HepG2 (cell line): ENCODE data around the gene PLD6. TPM values are rescaled to one million over a fixed set of nuclear protein-coding genes. Genes with fewer than 3 reads are reported as not detected.

Source experiments
- ATAC-seq: fragments of 200-7000 bp; cut with Tn5 transposase; 3 replicates; pipeline ENCODE4 v1.9.1; 2020; ENCODE audit warnings: mild to moderate bottlenecking, moderate library complexity
- BruUV-seq: library from RNA; stranded (reverse); fragments of 400-500 nt; replicated peaks from 2 replicates; lab custom pipeline; 2021; lab: Mats Ljungman, UMichigan
- CTCF ChIA-PET: fragments of 300-600 bp; formaldehyde crosslinking; extraction: SDS; loops from one replicate; lab custom pipeline; 2021; ENCODE audit warnings: low total read pairs, inconsistent platforms, low intra/inter-chr PET ratio; lab: Yijun Ruan, JAX
- POLR2A ChIA-PET: fragments of 350-600 bp; sonication (Branson Sonifier 250); formaldehyde crosslinking; loops from one replicate; lab custom pipeline; 2020; ENCODE audit warnings: antibody characterized with exemption, inconsistent platforms; lab: Yijun Ruan, JAX
- DNase-seq: peaks from one replicate; pipeline ENCODE4 v3.0.0-alpha.2; 2015; ENCODE audit warnings: low spot score
- FAIRE-seq: peaks from 3 replicates; lab custom pipeline; 2011; peaks lifted over from hg19 to GRCh38; lab: Jason Lieb, UNC
- H2AFZ ChIP-seq: one replicate; pipeline ENCODE4 v1.6.1; 2011; ENCODE audit warnings: low read length, inconsistent platforms
- H3K27ac ChIP-seq: fragments of 300-600 bp; 3 replicates; pipeline ENCODE4 v1.8.0; 2011; ENCODE audit warnings: mixed run types, mild to moderate bottlenecking, mixed read lengths, low read length, inconsistent platforms; ENCODE audit not compliant: insufficient read depth; ENCODE audit errors: extremely low read length
- H3K27me3 ChIP-seq, 2 experiments: fragments of 200-600 bp in 1 of 2; 2 replicates in 1 of 2; 3 replicates in 1 of 2; pipeline versions ENCODE4 v1.6.0 to v1.8.0; 2011; ENCODE audit warnings: low read length in 2 of 2, mild to moderate bottlenecking in 2 of 2, moderate library complexity in 2 of 2, inconsistent platforms in 1 of 2; ENCODE audit not compliant: insufficient read depth in 2 of 2, control insufficient read depth in 1 of 2
- H3K36me3 ChIP-seq, 2 experiments: fragments of 200-600 bp in 1 of 2; replicated peaks in 1 of 2; 2 replicates in 1 of 2; 3 replicates in 1 of 2; pipeline versions ENCODE4 v1.5.1 to v1.8.0; 2011; ENCODE audit warnings: low read length in 2 of 2, inconsistent platforms in 1 of 2; ENCODE audit not compliant: insufficient read depth in 2 of 2, control insufficient read depth in 1 of 2
- H3K4me1 ChIP-seq: 2 replicates; pipeline ENCODE4 v1.5.1; 2012; ENCODE audit warnings: low read length, inconsistent platforms; ENCODE audit not compliant: insufficient read depth
- H3K4me2 ChIP-seq: 2 replicates; pipeline ENCODE4 v1.6.0; 2011; ENCODE audit warnings: low read depth, low read length, inconsistent platforms
- H3K4me3 ChIP-seq, 3 experiments: fragments of 200-600 bp in 1 of 3; sonication (generic), shearing (Covaris generic) in 1 of 3; replicated peaks in 1 of 3; 2 replicates each; pipeline ENCODE4 v1.5.1; 2011 to 2016; ENCODE audit warnings: low read length in 3 of 3, inconsistent platforms in 2 of 3, low read depth in 2 of 3, mild to moderate bottlenecking in 2 of 3, control low read depth in 1 of 3, mixed read lengths in 1 of 3; ENCODE audit not compliant: insufficient read depth in 1 of 3
- H3K79me2 ChIP-seq: one replicate; pipeline ENCODE4 v1.6.1; 2011; ENCODE audit warnings: low read length, inconsistent platforms; ENCODE audit not compliant: insufficient read depth
- H3K9ac ChIP-seq: 2 replicates; pipeline ENCODE4 v1.6.0; 2011; ENCODE audit warnings: mild to moderate bottlenecking, low read depth, low read length, inconsistent platforms; ENCODE audit not compliant: insufficient read depth
- H3K9me3 ChIP-seq: 2 replicates; pipeline ENCODE4 v1.5.1; 2012; ENCODE audit warnings: mild to moderate bottlenecking, low read length
- H4K20me1 ChIP-seq: 2 replicates; pipeline ENCODE4 v1.6.0; 2011; ENCODE audit warnings: inconsistent platforms, mild to moderate bottlenecking, low read length, moderate library complexity; ENCODE audit not compliant: insufficient read depth
- AGO2 ChIP-seq: fragments of 200-400 bp; formaldehyde crosslinking; optimal IDR thresholded peaks from 2 replicates; pipeline ENCODE3; 2017; ENCODE audit warnings: mild to moderate bottlenecking, low read depth, low read length, moderate library complexity
- CBX5 ChIP-seq: sonication (generic); formaldehyde crosslinking; IDR thresholded peaks from 2 replicates; pipeline ENCODE4 v1.4.0; 2020; ENCODE audit warnings: missing genetic modification reagents, borderline replicate concordance
- CREB3 ChIP-seq: sonication (generic); formaldehyde crosslinking; IDR thresholded peaks from 2 replicates; pipeline ENCODE4 v1.5.0; 2020; ENCODE audit warnings: missing genetic modification reagents
- GTF3A ChIP-seq: sonication (generic); formaldehyde crosslinking; conservative IDR thresholded peaks from 2 replicates; pipeline ENCODE4 v1.4.0; 2020; ENCODE audit warnings: mild to moderate bottlenecking, missing genetic modification reagents
- NCOR1 ChIP-seq: fragments of 200-600 bp; sonication (generic); IDR thresholded peaks from 2 replicates; pipeline ENCODE4 v1.7.0; 2017; ENCODE audit warnings: antibody characterized with exemption, low read length, borderline replicate concordance
- SRSF9 ChIP-seq: fragments of 200-400 bp; formaldehyde crosslinking; IDR thresholded peaks from 2 replicates; pipeline ENCODE4 v1.6.1; 2018; ENCODE audit warnings: borderline replicate concordance, mild to moderate bottlenecking, low read depth, low read length; ENCODE audit not compliant: insufficient read depth, poor library complexity, severe bottlenecking
- ZNF616 ChIP-seq: sonication (generic); formaldehyde crosslinking; IDR thresholded peaks from 2 replicates; pipeline ENCODE4 v1.5.0; 2020; ENCODE audit warnings: low read depth, mild to moderate bottlenecking, missing genetic modification reagents
- ZNF629 ChIP-seq: sonication (generic); formaldehyde crosslinking; conservative IDR thresholded peaks from 2 replicates; pipeline ENCODE4 v1.5.0; 2020; ENCODE audit warnings: missing genetic modification reagents
- WGBS: methylation state at CpG from one replicate; pipeline ENCODE4 v1.1.6; 2017; ENCODE audit warnings: low lambda C conversion rate; 5-methylcytosine and 5-hydroxymethylcytosine counted together
- in situ Hi-C: cut with HindIII; loops from 2 replicates; pipeline ENCODE4 v1.10.0; 2017; ENCODE audit warnings: low pct_unique_long_range_greater_than_20kb; ENCODE audit not compliant: extremely low pct_ligation_motif_present
- intact Hi-C: fragments of 100-400 bp; cut with micrococcal nuclease; formaldehyde crosslinking; loops from one replicate; pipeline ENCODE4 v1.10.0; 2022; ENCODE audit not compliant: unreplicated experiment
- polyA plus RNA-seq, 8 experiments: library from polyadenylated mRNA; depleted of rRNA in 3 of 8; stranded (reverse) in 7 of 8; unstranded in 1 of 8; fragments of >200 nt; fragmentation: Illumina TruSeq in 4 of 8; extraction: Trizol in 4 of 8; gene quantifications; 2 replicates each; pipeline versions ENCODE4 v1.2.1 to v1.2.3, GENCODE V29; 2011 to 2016; ENCODE audit warnings: low read depth in 4 of 8, missing spikeins in 1 of 8, mixed read lengths in 1 of 8; ENCODE audit not compliant: insufficient read depth in 1 of 8
- total RNA-seq, 5 experiments: library from RNA; depleted of rRNA; stranded (reverse); fragments of >200 nt; fragmentation: Illumina TruSeq; extraction: Trizol; gene quantifications; 2 replicates each; pipeline ENCODE4 v1.2.3, GENCODE V29; 2016; ENCODE audit warnings: low read depth in 1 of 5
- TF ChIP-seq, protein P1 (sequence below): sonication (generic); formaldehyde crosslinking; IDR thresholded peaks from 2 replicates; pipeline ENCODE4 v1.4.0; 2020; ENCODE audit warnings: mild to moderate bottlenecking, missing genetic modification reagents
- TF ChIP-seq, protein P2 (sequence below), 2 experiments: sonication (generic) in 1 of 2; formaldehyde crosslinking in 1 of 2; IDR thresholded peaks; 2 replicates each; pipeline versions ENCODE4 v1.4.0 to v1.6.1; 2018 to 2020; ENCODE audit warnings: missing genetic modification reagents in 2 of 2, borderline replicate concordance in 1 of 2, low read depth in 1 of 2, mild to moderate bottlenecking in 1 of 2, missing biosample characterization in 1 of 2

The PLD6 gene
- total and polyA plus RNA-seq, 2 of the 13 experiments (the other 11 are each of a cell fraction or from before 2014, with no cell fraction given) = 5.2 to 11.4 TPM

- 95% methylated on average over 25 of the region's 25 CpGs for WGBS
- DNase-seq = no peak
- H3K79me2 ChIP-seq = peaks cover 4% of the 10 kb centered on the region
Measured at GRCh38 chr17:17227608-17228520, 21.7 kb upstream of the PLD6 start.

GRCh38 chr17:17226451-17227265, 20.5 kb upstream of the PLD6 start:
- CTCF ChIA-PET = no interaction called here
- DNase-seq = no peak
- 97% methylated on average over 7 of the region's 16 CpGs for WGBS
- TF ChIP-seq, protein P1, sequence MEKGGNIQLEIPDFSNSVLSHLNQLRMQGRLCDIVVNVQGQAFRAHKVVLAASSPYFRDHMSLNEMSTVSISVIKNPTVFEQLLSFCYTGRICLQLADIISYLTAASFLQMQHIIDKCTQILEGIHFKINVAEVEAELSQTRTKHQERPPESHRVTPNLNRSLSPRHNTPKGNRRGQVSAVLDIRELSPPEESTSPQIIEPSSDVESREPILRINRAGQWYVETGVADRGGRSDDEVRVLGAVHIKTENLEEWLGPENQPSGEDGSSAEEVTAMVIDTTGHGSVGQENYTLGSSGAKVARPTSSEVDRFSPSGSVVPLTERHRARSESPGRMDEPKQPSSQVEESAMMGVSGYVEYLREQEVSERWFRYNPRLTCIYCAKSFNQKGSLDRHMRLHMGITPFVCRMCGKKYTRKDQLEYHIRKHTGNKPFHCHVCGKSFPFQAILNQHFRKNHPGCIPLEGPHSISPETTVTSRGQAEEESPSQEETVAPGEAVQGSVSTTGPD = no peak
- TF ChIP-seq, protein P2, sequence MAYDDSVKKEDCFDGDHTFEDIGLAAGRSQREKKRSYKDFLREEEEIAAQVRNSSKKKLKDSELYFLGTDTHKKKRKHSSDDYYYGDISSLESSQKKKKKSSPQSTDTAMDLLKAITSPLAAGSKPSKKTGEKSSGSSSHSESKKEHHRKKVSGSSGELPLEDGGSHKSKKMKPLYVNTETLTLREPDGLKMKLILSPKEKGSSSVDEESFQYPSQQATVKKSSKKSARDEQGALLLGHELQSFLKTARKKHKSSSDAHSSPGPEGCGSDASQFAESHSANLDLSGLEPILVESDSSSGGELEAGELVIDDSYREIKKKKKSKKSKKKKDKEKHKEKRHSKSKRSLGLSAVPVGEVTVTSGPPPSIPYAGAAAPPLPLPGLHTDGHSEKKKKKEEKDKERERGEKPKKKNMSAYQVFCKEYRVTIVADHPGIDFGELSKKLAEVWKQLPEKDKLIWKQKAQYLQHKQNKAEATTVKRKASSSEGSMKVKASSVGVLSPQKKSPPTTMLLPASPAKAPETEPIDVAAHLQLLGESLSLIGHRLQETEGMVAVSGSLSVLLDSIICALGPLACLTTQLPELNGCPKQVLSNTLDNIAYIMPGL (CRISPR knock-in tag; IDR thresholded peaks at IDR 0.05; ENCODE audit: borderline replicate concordance in 1 of 2, low read depth in 1 of 2) = no peak
- no peak for TF ChIP-seq NCOR1
- peak; percentile 49 for TF ChIP-seq AGO2
- TF ChIP-seq ZNF616 = no peak
- TF ChIP-seq CREB3 (CRISPR knock-in tag) = no peak
- TF ChIP-seq GTF3A (CRISPR knock-in tag) = no peak
- peak; percentile 73 for TF ChIP-seq ZNF629

More at GRCh38 chr17:17227608-17228520, 21.7 kb upstream of the PLD6 start:
- Histone ChIP-seq H4K20me1 (no peaks in the 10 kb centered on the region), H2AFZ (no peak overlapping the region), H3K27ac (no peak overlapping the region), H3K36me3 (peaks cover 47 to 92% of the 10 kb centered on the region in 2 experiments), H3K9me3 (no peaks in the 10 kb centered on the region), H3K4me2 (no peak overlapping the region), H3K4me1 (peaks cover 13% of the 10 kb centered on the region), H3K27me3 (no peaks in the 10 kb centered on the region), H3K9ac (no peak overlapping the region), H3K4me3 (no peak overlapping the region)
- FAIRE-seq = no peak
- no peak for ATAC-seq
- in situ Hi-C loops = no loop called here
- TF ChIP-seq AGO2 = peak; percentile 66
- no peak for TF ChIP-seq CBX5 (CRISPR knock-in tag)
- no peak for TF ChIP-seq SRSF9
- no TSS peak for BruUV-seq
- intact Hi-C loops = no loop called here
- ChIA-PET CTCF (no interaction called here), POLR2A (interaction anchor here (1.2 kb wide), 1 partner anchor 53 kb away, joined by 3 read pairs; no protein-coding TSS in a partner anchor)

More at GRCh38 chr17:17226451-17227265, 20.5 kb upstream of the PLD6 start:
- POLR2A ChIA-PET = interaction anchor here (1.1 to 1.2 kb wide), 2 partner anchors 9 to 18 kb away, joined by 3 to 4 read pairs; no protein-coding TSS in a partner anchor
- peaks cover 54 to 91% of the 10 kb centered on the region in 2 experiments for H3K36me3 ChIP-seq
- no peak overlapping the region for H3K4me3 ChIP-seq
- no peak for FAIRE-seq
- H3K4me2 ChIP-seq = no peak overlapping the region
- no peaks in the 10 kb centered on the region for H3K27me3 ChIP-seq
- H3K9ac ChIP-seq = no peak overlapping the region
- no peaks in the 10 kb centered on the region for H3K9me3 ChIP-seq
- no peak overlapping the region for H3K27ac ChIP-seq
- no peak for ATAC-seq
- in situ Hi-C loops = no loop called here
- BruUV-seq = no TSS peak
- H3K4me1 ChIP-seq = peaks cover 1% of the 10 kb centered on the region
- intact Hi-C loops = no loop called here
- no peaks in the 10 kb centered on the region for H4K20me1 ChIP-seq
- no peaks in the 10 kb centered on the region for H3K79me2 ChIP-seq
- no peak overlapping the region for H2AFZ ChIP-seq
